Measurements from ENCODE around the gene THY1. TPM values are rescaled to one million over a fixed set of nuclear protein-coding genes. Genes with fewer than 3 reads are reported as not detected.

THY1 gene
- 429 and 713 TPM in 2 replicates for total RNA-seq

GRCh38 chr11:119422809-119423508, at the start of gene THY1:
Gene THY1 (minus strand): TSS chr11:119423172. CDS start chr11:119420905, 2,267 bp downstream.

GRCh38 chr11:119381181-119381988, 41.6 kb downstream of the THY1 start, which contains the start of gene USP2:
Gene USP2 (minus strand): TSS chr11:119381690. CDS start chr11:119373480, 8,210 bp downstream.

Other genes with a start within 250 kb of the THY1 start
- not detected in 2 replicates for gene NHERF4, start 237.7 kb downstream of the THY1 start, total RNA-seq
- 12.2 and 25.3 TPM in 2 replicates for gene CBL, start 216.8 kb downstream of the THY1 start, total RNA-seq
- 108 and 256 TPM in 2 replicates for gene MCAM, start 106.0 kb downstream of the THY1 start, total RNA-seq
- 5.6 and 13.2 TPM in 2 replicates for gene RNF26, start 88.6 kb downstream of the THY1 start, total RNA-seq
- 9.3 and 18.4 TPM in 2 replicates for gene C1QTNF5, start 82.3 kb downstream of the THY1 start, total RNA-seq
- gene MFRP, start 76.5 kb downstream of the THY1 start, total RNA-seq, result not detected in 2 replicates
- 0.88 TPM in 1 of 2 replicates, not detected in the other for gene USP2, start 41.5 kb downstream of the THY1 start, total RNA-seq